ENCODE results near the gene FTCDNL1. TPM values are rescaled to one million over a fixed set of nuclear protein-coding genes. Genes with fewer than 3 reads are reported as not detected.

The FTCDNL1 gene
- total and polyA plus RNA-seq, 4 donors, result 2.1 to 5.3 (median 4.1) TPM

GRCh38 chr2:199775267-199775666 is 75.7 kb downstream of the FTCDNL1 start (continued):
- TF ChIP-seq GABPA (IDR thresholded peaks at IDR 0.05 in 1 of 2, conservative IDR thresholded peaks at IDR 0.05 in 1 of 2), result no peak
- no peak for TF ChIP-seq FOXA2 (IDR thresholded peaks at IDR 0.05)
- TF ChIP-seq ZBTB33 (IDR thresholded peaks at IDR 0.05), result no peak

DNA sequence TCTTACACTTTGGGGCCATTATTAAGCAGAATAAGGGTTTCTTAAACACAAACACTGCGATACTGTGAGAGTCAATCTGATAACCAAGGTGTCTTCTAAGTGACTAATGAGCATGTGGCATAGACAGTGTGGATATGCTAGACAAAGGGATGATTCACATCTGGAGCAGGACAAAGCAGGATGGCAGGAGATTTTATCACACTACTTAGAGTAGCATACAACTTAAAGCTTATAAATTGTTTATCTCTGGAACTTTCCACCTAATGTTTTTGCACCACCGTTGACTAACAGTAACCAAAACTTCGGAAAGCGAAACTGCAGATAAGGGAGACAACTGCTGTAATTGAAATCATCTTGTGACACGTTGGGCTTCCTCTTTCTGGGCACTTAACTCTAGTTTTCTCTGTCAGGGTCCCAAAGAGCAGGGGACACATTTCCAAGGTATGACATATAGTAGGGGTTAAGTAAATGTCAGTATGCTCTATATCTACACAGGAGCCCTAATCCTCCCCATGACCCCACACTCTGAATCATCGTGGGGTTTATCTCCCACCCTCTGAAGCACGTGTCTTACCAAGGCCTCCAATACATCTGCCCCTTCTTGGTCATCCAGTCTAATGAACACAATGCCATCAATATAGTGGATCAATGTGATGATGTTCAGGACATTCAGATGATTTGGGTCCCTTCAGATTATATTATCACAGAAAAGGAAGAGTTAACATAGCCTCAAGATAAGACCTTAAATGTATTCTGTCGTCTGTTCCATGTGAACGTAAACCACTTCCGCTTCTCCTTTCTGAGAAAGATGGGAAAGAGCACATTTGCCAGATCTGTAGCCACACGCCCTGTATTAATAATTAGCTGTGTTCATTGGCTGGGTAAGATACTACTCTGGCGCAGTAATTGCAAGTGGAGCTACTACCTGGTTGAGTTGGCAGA is 78.7 kb downstream of the FTCDNL1 start:
- TF ChIP-seq RAD21 (IDR thresholded peaks at IDR 0.05) (no peak), EGR1 (IDR thresholded peaks at IDR 0.05; ENCODE audit: low read depth in 2 of 2) (no peak), HNF4A (conservative IDR thresholded peaks at IDR 0.05) (no peak), MAX (IDR thresholded peaks at IDR 0.05) (no peak), NR2F2 (IDR thresholded peaks at IDR 0.05) (no peak), RXRA (IDR thresholded peaks at IDR 0.05) (no peak), SP1 (IDR thresholded peaks at IDR 0.05) (no peak), TAF1 (conservative IDR thresholded peaks at IDR 0.05) (no peak), JUND (IDR thresholded peaks at IDR 0.05) (no peak), FOXA1 (IDR thresholded peaks at IDR 0.05) (no peak), YY1 (IDR thresholded peaks at IDR 0.05) (no peak), FOXA2 (IDR thresholded peaks at IDR 0.05) (no peak), GABPA (IDR thresholded peaks at IDR 0.05 in 1 of 2, conservative IDR thresholded peaks at IDR 0.05 in 1 of 2) (no peak), ZBTB33 (IDR thresholded peaks at IDR 0.05) (no peak)
- TF ChIP-seq, protein P1, sequence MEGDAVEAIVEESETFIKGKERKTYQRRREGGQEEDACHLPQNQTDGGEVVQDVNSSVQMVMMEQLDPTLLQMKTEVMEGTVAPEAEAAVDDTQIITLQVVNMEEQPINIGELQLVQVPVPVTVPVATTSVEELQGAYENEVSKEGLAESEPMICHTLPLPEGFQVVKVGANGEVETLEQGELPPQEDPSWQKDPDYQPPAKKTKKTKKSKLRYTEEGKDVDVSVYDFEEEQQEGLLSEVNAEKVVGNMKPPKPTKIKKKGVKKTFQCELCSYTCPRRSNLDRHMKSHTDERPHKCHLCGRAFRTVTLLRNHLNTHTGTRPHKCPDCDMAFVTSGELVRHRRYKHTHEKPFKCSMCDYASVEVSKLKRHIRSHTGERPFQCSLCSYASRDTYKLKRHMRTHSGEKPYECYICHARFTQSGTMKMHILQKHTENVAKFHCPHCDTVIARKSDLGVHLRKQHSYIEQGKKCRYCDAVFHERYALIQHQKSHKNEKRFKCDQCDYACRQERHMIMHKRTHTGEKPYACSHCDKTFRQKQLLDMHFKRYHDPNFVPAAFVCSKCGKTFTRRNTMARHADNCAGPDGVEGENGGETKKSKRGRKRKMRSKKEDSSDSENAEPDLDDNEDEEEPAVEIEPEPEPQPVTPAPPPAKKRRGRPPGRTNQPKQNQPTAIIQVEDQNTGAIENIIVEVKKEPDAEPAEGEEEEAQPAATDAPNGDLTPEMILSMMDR (IDR thresholded peaks at IDR 0.05; ENCODE audit: low read depth, low read length, missing input control), result no peak
- TF ChIP-seq, protein P2, sequence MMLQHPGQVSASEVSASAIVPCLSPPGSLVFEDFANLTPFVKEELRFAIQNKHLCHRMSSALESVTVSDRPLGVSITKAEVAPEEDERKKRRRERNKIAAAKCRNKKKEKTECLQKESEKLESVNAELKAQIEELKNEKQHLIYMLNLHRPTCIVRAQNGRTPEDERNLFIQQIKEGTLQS (IDR thresholded peaks at IDR 0.05), result no peak
- H3K27ac ChIP-seq (ENCODE audit: low read depth in 1 of 2, low read length in 2 of 2), result no peak overlapping the region
- WGBS, result 79% methylated on average over 12 of the region's 12 CpGs
- no peak overlapping the region for H3K9ac ChIP-seq (ENCODE audit: low read depth in 1 of 2, low read length in 2 of 2)
- no peaks in the 10 kb centered on the region for H3K27me3 ChIP-seq (ENCODE audit: control insufficient read depth in 4 of 4, insufficient read depth in 4 of 4, low read length in 3 of 4)
- no peaks in the 10 kb centered on the region for H3K36me3 ChIP-seq (ENCODE audit: control insufficient read depth in 4 of 4, insufficient read depth in 3 of 4, low read depth in 1 of 4, low read length in 3 of 4)
- no peak overlapping the region for H3K4me3 ChIP-seq (ENCODE audit: low read depth in 1 of 3, low read length in 3 of 3)
- no peaks in the 10 kb centered on the region for H3K4me1 ChIP-seq (ENCODE audit: control insufficient read depth in 4 of 4, insufficient read depth in 4 of 4, low read length in 3 of 4)
- DNase-seq (ENCODE audit: low spot score), result no peak
- H3K9me3 ChIP-seq (ENCODE audit: control insufficient read depth in 4 of 4, low read length in 3 of 4), result no peaks in the 10 kb centered on the region

All from liver (tissue), 9 donors.